HEK293 (cell line): Measurements from ENCODE around the gene GDA.

ENCODE experiments used
- CTCF ChIA-PET: fragments of 350-600 bp; formaldehyde crosslinking; extraction: SDS; loops from one replicate; lab custom pipeline; 2021; ENCODE audit warnings: antibody characterized with exemption; lab: Yijun Ruan, JAX
- POLR2A ChIA-PET: fragments of 300-600 bp; formaldehyde crosslinking; extraction: SDS; loops from one replicate; lab custom pipeline; 2020; ENCODE audit warnings: antibody characterized with exemption, inconsistent platforms; lab: Yijun Ruan, JAX
- H3K27ac ChIP-seq: fragments of 200-500 bp; sonication (Bioruptor generic); 2 replicates; pipeline ENCODE4 v1.5.1; 2014; ENCODE audit warnings: low read depth, low read length, control low read depth, inconsistent platforms; ENCODE audit errors: extremely low read depth
- H3K36me3 ChIP-seq, 2 experiments: fragments of 200-500 bp in 1 of 2; sonication (Bioruptor generic) in 1 of 2; 1 replicate in 1 of 2; 2 replicates in 1 of 2; pipeline ENCODE4 v1.5.1; 2014 to 2017; ENCODE audit warnings: inconsistent platforms in 2 of 2, low read length in 2 of 2; ENCODE audit not compliant: control insufficient read depth in 2 of 2, insufficient read depth in 1 of 2
- H3K4me1 ChIP-seq: fragments of 200-500 bp; sonication (Bioruptor generic); 2 replicates; pipeline ENCODE4 v1.5.1; 2014; ENCODE audit warnings: mild to moderate bottlenecking, low read length, inconsistent platforms; ENCODE audit not compliant: control insufficient read depth, insufficient read depth
- H3K4me3 ChIP-seq: 2 replicates; pipeline ENCODE4 v1.5.1; 2011; ENCODE audit warnings: low read depth, mild to moderate bottlenecking, control low read depth, low read length, moderate library complexity
- H3K9me3 ChIP-seq: fragments of 200-500 bp; sonication (Bioruptor generic); 2 replicates; pipeline ENCODE4 v1.5.1; 2014; ENCODE audit warnings: low read depth, low read length, inconsistent platforms; ENCODE audit not compliant: control insufficient read depth, insufficient read depth
- FEZF1 ChIP-seq: fragments of 450-650 bp; formaldehyde crosslinking; IDR thresholded peaks from 2 replicates; pipeline ENCODE4 v1.5.1; 2016; ENCODE audit warnings: missing biosample characterization, missing genetic modification characterization
- HOXA7 ChIP-seq: sonication (generic); formaldehyde crosslinking; IDR thresholded peaks from 2 replicates; pipeline ENCODE4 v1.8.1; 2022; ENCODE audit warnings: missing genetic modification reagents, borderline replicate concordance
- KLF9 ChIP-seq: fragments of 450-650 bp; formaldehyde crosslinking; IDR thresholded peaks from 2 replicates; pipeline ENCODE4 v1.5.1; 2016; ENCODE audit warnings: missing biosample characterization, missing genetic modification characterization, low read depth
- MEIS1 ChIP-seq: sonication (generic); formaldehyde crosslinking; IDR thresholded peaks from 2 replicates; pipeline ENCODE4 v1.8.1; 2022; ENCODE audit warnings: missing genetic modification reagents, mild to moderate bottlenecking, borderline replicate concordance
- OSR2 ChIP-seq: fragments of 450-650 bp; formaldehyde crosslinking; IDR thresholded peaks from 2 replicates; pipeline ENCODE4 v1.5.1; 2016; ENCODE audit warnings: missing biosample characterization, missing genetic modification characterization
- SP2 ChIP-seq: fragments of 450-650 bp; formaldehyde crosslinking; IDR thresholded peaks from 2 replicates; pipeline ENCODE4 v1.5.1; 2016; ENCODE audit warnings: missing biosample characterization, missing genetic modification characterization
- SP7 ChIP-seq: fragments of 450-650 bp; formaldehyde crosslinking; IDR thresholded peaks from 2 replicates; pipeline ENCODE4 v1.5.1; 2016; ENCODE audit warnings: missing biosample characterization, missing genetic modification characterization
- ZBTB1 ChIP-seq: fragments of 450-650 bp; formaldehyde crosslinking; IDR thresholded peaks from 2 replicates; pipeline ENCODE4 v1.5.1; 2016; ENCODE audit warnings: missing biosample characterization, missing genetic modification characterization
- ZBTB21 ChIP-seq: fragments of 450-650 bp; formaldehyde crosslinking; IDR thresholded peaks from 2 replicates; pipeline ENCODE4 v1.5.1; 2017; ENCODE audit warnings: missing biosample characterization, missing genetic modification characterization
- ZEB2 ChIP-seq: fragments of 450-650 bp; formaldehyde crosslinking; IDR thresholded peaks from 2 replicates; pipeline ENCODE4 v1.5.1; 2016; ENCODE audit warnings: missing biosample characterization, missing genetic modification characterization
- ZFP37 ChIP-seq: fragments of 450-650 bp; formaldehyde crosslinking; IDR thresholded peaks from 2 replicates; pipeline ENCODE4 v1.5.1; 2016; ENCODE audit warnings: missing biosample characterization, missing genetic modification characterization
- ZIC2 ChIP-seq: fragments of 450-650 bp; formaldehyde crosslinking; IDR thresholded peaks from 2 replicates; pipeline ENCODE4 v1.5.1; 2016; ENCODE audit warnings: missing biosample characterization, missing genetic modification characterization
- ZNF133 ChIP-seq: fragments of 450-650 bp; formaldehyde crosslinking; IDR thresholded peaks from 2 replicates; pipeline ENCODE4 v1.5.1; 2016; ENCODE audit warnings: missing biosample characterization, missing genetic modification characterization
- ZNF138 ChIP-seq: fragments of 450-650 bp; formaldehyde crosslinking; IDR thresholded peaks from 2 replicates; pipeline ENCODE4 v1.5.1; 2016; ENCODE audit warnings: missing biosample characterization, missing genetic modification characterization, borderline replicate concordance
- ZNF19 ChIP-seq: fragments of 450-650 bp; formaldehyde crosslinking; IDR thresholded peaks from 2 replicates; pipeline ENCODE4; 2016; ENCODE audit warnings: missing biosample characterization, missing genetic modification characterization, low read depth
- ZNF23 ChIP-seq: fragments of 450-650 bp; formaldehyde crosslinking; IDR thresholded peaks from 2 replicates; pipeline ENCODE4 v1.5.1; 2016; ENCODE audit warnings: missing biosample characterization, missing genetic modification characterization, borderline replicate concordance
- ZNF366 ChIP-seq: fragments of 450-650 bp; formaldehyde crosslinking; conservative IDR thresholded peaks from 2 replicates; pipeline ENCODE4 v1.5.1; 2016; ENCODE audit warnings: missing biosample characterization, missing genetic modification characterization
- ZNF416 ChIP-seq: fragments of 450-650 bp; formaldehyde crosslinking; IDR thresholded peaks from 2 replicates; pipeline ENCODE4 v1.5.1; 2016; ENCODE audit warnings: missing biosample characterization, missing genetic modification characterization
- ZNF423 ChIP-seq: fragments of 450-650 bp; formaldehyde crosslinking; IDR thresholded peaks from 2 replicates; pipeline ENCODE4 v1.5.1; 2016; ENCODE audit warnings: missing biosample characterization, missing genetic modification characterization
- ZNF530 ChIP-seq: fragments of 450-650 bp; formaldehyde crosslinking; IDR thresholded peaks from 2 replicates; pipeline ENCODE4 v1.5.1; 2016; ENCODE audit warnings: low read depth, missing biosample characterization, missing genetic modification characterization
- ZNF670 ChIP-seq: fragments of 450-650 bp; formaldehyde crosslinking; IDR thresholded peaks from 2 replicates; pipeline ENCODE4 v1.5.1; 2016; ENCODE audit warnings: missing biosample characterization, missing genetic modification characterization, low read depth
- ZNF677 ChIP-seq: fragments of 450-650 bp; IDR thresholded peaks from 2 replicates; pipeline ENCODE4 v1.5.0; 2018; ENCODE audit warnings: missing biosample characterization, mild to moderate bottlenecking, missing genetic modification characterization, moderate library complexity
- ZNF777 ChIP-seq: fragments of 450-650 bp; formaldehyde crosslinking; IDR thresholded peaks from 2 replicates; pipeline ENCODE4 v1.5.1; 2017; ENCODE audit warnings: missing biosample characterization, missing genetic modification characterization, borderline replicate concordance
- ZNF792 ChIP-seq: fragments of 450-650 bp; formaldehyde crosslinking; IDR thresholded peaks from 2 replicates; pipeline ENCODE4 v1.5.1; 2016; ENCODE audit warnings: missing biosample characterization, missing genetic modification characterization
- ZXDB ChIP-seq: fragments of 450-650 bp; formaldehyde crosslinking; IDR thresholded peaks from 2 replicates; pipeline ENCODE4 v1.5.1; 2016; ENCODE audit warnings: missing biosample characterization, missing genetic modification characterization
- TF ChIP-seq, protein P1 (sequence below): fragments of 450-650 bp; formaldehyde crosslinking; IDR thresholded peaks from 2 replicates; pipeline ENCODE4 v1.5.1; 2017; ENCODE audit warnings: missing biosample characterization, mild to moderate bottlenecking, missing genetic modification characterization, moderate library complexity
- TF ChIP-seq, protein P2 (sequence below): fragments of 450-650 bp; formaldehyde crosslinking; IDR thresholded peaks from 2 replicates; pipeline ENCODE4 v1.5.1; 2016; ENCODE audit warnings: missing biosample characterization, missing genetic modification characterization
- TF ChIP-seq, protein P3 (sequence below): sonication (generic); formaldehyde crosslinking; IDR thresholded peaks from 2 replicates; pipeline ENCODE4 v1.8.1; 2022; ENCODE audit warnings: mild to moderate bottlenecking, moderate library complexity, missing genetic modification reagents
- TF ChIP-seq, protein P4 (sequence below): fragments of 450-650 bp; formaldehyde crosslinking; IDR thresholded peaks from 2 replicates; pipeline ENCODE4 v1.5.1; 2016; ENCODE audit warnings: missing biosample characterization, missing genetic modification characterization
- TF ChIP-seq, protein P5 (sequence below): fragments of 450-650 bp; formaldehyde crosslinking; IDR thresholded peaks from 2 replicates; pipeline ENCODE4; 2016; ENCODE audit warnings: missing biosample characterization, missing genetic modification characterization

Gene GDA

DNA sequence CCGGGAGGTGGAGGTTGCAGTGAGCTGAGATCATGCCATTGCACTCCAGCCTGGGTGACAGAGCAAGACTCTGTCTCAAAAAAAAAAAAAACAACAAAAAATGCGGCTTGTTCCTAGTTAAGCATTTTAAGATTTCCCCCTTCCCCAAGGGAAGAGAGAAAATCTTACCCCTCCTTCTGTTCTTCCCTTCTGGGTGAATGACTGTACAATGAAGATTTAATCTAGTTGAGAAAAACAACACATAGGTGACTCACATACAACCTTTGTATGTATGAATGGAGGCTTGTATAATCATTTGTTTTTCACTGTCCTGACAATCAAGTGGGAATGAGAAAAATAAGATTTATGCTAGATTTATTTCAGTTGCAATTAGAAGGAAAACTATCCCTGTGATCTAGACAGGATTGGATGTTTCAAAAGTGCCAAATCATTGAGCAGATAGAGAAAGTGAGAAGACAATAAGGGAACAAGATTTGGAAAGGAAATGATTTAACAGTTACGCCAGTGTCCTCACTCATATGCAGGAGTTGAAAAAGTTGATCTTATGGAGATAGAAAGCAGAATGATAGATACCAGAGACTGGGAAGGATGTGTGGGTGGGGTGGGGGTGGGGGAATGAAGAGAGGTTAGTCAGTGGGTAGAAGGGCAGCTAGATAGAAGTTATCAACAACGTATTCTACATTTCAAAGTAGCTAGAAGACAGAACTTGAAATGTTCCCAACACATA is 16.7 kb downstream of the GDA start:
- CTCF ChIA-PET, result no interaction called here
- Histone ChIP-seq H3K4me3 (no peak overlapping the region), H3K27ac (no peak overlapping the region), H3K9me3 (no peaks in the 10 kb centered on the region), H3K4me1 (peaks cover 5% of the 10 kb centered on the region), H3K36me3 (no peaks in the 10 kb centered on the region)
- TF ChIP-seq SP7 (tag by site-specific recombination) (no peak), ZNF777 (tag by site-specific recombination) (no peak), OSR2 (tag by site-specific recombination) (no peak), ZBTB1 (tag by site-specific recombination) (no peak), ZNF23 (tag by site-specific recombination) (no peak), ZNF670 (no peak), SP2 (no peak), ZEB2 (tag by site-specific recombination) (no peak), ZBTB21 (tag by site-specific recombination) (no peak), ZNF133 (tag by site-specific recombination) (no peak), ZNF792 (tag by site-specific recombination) (no peak), ZNF366 (tag by site-specific recombination) (no peak), MEIS1 (CRISPR knock-in tag) (no peak), ZNF530 (tag by site-specific recombination) (no peak), FEZF1 (tag by site-specific recombination) (no peak), ZNF416 (tag by site-specific recombination) (no peak), ZNF677 (no peak)
- TF ChIP-seq, protein P1, sequence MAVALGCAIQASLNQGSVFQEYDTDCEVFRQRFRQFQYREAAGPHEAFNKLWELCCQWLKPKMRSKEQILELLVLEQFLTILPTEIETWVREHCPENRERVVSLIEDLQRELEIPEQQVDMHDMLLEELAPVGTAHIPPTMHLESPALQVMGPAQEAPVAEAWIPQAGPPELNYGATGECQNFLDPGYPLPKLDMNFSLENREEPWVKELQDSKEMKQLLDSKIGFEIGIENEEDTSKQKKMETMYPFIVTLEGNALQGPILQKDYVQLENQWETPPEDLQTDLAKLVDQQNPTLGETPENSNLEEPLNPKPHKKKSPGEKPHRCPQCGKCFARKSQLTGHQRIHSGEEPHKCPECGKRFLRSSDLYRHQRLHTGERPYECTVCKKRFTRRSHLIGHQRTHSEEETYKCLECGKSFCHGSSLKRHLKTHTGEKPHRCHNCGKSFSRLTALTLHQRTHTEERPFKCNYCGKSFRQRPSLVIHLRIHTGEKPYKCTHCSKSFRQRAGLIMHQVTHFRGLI, result no peak
- TF ChIP-seq, protein P2, sequence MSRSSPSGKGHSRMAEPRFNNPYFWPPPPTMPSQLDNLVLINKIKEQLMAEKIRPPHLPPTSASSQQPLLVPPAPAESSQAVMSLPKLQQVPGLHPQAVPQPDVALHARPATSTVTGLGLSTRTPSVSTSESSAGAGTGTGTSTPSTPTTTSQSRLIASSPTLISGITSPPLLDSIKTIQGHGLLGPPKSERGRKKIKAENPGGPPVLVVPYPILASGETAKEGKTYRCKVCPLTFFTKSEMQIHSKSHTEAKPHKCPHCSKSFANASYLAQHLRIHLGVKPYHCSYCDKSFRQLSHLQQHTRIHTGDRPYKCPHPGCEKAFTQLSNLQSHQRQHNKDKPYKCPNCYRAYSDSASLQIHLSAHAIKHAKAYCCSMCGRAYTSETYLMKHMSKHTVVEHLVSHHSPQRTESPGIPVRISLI, result no peak
- TF ChIP-seq, protein P3, sequence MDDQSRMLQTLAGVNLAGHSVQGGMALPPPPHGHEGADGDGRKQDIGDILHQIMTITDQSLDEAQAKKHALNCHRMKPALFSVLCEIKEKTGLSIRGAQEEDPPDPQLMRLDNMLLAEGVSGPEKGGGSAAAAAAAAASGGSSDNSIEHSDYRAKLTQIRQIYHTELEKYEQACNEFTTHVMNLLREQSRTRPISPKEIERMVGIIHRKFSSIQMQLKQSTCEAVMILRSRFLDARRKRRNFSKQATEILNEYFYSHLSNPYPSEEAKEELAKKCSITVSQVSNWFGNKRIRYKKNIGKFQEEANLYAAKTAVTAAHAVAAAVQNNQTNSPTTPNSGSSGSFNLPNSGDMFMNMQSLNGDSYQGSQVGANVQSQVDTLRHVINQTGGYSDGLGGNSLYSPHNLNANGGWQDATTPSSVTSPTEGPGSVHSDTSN (CRISPR knock-in tag), result no peak
- POLR2A ChIA-PET, result no interaction called here

DNA sequence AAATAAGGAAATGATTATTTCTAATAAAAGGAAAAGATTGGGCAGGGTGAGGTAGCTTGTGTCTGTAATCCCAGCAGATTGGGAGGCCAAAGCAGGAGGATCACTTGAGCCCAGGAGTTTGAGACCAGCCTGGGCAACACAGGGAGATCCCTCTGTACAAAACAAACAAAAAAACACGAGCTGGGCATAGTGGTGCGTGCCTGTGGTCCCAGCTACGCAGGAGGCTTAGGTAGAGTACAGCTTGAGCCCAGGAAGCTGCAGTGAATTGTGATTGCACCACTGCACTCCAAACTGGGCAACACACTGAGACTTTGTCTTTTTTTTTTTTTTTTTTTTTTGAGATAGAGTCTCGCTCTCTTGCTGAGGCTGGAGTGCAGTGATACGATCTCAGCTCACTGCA is 18.8 kb downstream of the GDA start:
- POLR2A ChIA-PET, result no interaction called here
- Histone ChIP-seq H3K36me3 (no peaks in the 10 kb centered on the region), H3K4me1 (peaks cover 5% of the 10 kb centered on the region), H3K9me3 (no peaks in the 10 kb centered on the region), H3K4me3 (no peak overlapping the region), H3K27ac (no peak overlapping the region)
- CTCF ChIA-PET, result interaction anchor here (0.6 kb wide), 2 partner anchors 9 to 702 kb away, joined by 3 to 7 read pairs; no protein-coding TSS in a partner anchor
- TF ChIP-seq ZXDB (tag by site-specific recombination) (no peak), ZIC2 (no peak), ZNF423 (no peak), HOXA7 (no peak), KLF9 (no peak), ZNF530 (tag by site-specific recombination) (no peak), ZNF138 (tag by site-specific recombination) (no peak), ZNF19 (tag by site-specific recombination) (no peak), ZFP37 (tag by site-specific recombination) (no peak)
- TF ChIP-seq, protein P4, sequence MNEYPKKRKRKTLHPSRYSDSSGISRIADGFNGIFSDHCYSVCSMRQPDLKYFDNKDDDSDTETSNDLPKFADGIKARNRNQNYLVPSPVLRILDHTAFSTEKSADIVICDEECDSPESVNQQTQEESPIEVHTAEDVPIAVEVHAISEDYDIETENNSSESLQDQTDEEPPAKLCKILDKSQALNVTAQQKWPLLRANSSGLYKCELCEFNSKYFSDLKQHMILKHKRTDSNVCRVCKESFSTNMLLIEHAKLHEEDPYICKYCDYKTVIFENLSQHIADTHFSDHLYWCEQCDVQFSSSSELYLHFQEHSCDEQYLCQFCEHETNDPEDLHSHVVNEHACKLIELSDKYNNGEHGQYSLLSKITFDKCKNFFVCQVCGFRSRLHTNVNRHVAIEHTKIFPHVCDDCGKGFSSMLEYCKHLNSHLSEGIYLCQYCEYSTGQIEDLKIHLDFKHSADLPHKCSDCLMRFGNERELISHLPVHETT (tag by site-specific recombination), result no peak
- TF ChIP-seq, protein P5, sequence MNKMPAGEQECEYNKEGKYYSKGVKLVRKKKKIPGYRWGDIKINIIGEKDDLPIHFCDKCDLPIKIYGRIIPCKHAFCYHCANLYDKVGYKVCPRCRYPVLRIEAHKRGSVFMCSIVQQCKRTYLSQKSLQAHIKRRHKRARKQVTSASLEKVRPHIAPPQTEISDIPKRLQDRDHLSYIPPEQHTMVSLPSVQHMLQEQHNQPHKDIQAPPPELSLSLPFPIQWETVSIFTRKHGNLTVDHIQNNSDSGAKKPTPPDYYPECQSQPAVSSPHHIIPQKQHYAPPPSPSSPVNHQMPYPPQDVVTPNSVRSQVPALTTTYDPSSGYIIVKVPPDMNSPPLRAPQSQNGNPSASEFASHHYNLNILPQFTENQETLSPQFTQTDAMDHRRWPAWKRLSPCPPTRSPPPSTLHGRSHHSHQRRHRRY (tag by site-specific recombination), result no peak
